GM12873 (cell line): ENCODE measurements around the gene ASTN2.

Experiments
- TF ChIP-seq, protein P1 (sequence below): IDR thresholded peaks from 2 replicates; pipeline ENCODE4 v1.5.1; 2012; ENCODE audit warnings: low read depth, mild to moderate bottlenecking, moderate library complexity, low read length, control low read depth; ENCODE audit not compliant: insufficient read depth; ENCODE audit errors: missing control alignments

ASTN2 gene

DNA sequence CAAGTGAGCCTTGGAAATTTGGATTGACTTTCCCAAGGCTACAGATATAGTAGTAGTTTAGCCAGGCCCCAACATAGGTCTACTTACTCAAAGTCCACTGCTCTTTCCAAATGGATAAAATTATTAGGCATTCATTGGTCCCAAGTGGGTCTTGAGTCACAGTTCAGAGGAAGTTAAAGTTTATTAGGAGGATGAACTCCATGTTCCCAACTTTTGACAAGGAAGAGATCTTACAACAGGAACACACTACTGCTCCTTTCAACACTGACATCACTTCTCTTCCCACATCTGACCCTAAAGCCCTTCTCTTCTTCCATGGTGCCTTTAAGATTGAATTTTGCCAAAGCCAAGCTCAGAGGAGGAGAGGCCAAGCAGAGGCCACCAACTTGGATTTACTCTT is 962.2 kb downstream of the ASTN2 start:
- TF ChIP-seq, protein P1, sequence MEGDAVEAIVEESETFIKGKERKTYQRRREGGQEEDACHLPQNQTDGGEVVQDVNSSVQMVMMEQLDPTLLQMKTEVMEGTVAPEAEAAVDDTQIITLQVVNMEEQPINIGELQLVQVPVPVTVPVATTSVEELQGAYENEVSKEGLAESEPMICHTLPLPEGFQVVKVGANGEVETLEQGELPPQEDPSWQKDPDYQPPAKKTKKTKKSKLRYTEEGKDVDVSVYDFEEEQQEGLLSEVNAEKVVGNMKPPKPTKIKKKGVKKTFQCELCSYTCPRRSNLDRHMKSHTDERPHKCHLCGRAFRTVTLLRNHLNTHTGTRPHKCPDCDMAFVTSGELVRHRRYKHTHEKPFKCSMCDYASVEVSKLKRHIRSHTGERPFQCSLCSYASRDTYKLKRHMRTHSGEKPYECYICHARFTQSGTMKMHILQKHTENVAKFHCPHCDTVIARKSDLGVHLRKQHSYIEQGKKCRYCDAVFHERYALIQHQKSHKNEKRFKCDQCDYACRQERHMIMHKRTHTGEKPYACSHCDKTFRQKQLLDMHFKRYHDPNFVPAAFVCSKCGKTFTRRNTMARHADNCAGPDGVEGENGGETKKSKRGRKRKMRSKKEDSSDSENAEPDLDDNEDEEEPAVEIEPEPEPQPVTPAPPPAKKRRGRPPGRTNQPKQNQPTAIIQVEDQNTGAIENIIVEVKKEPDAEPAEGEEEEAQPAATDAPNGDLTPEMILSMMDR: no peak

DNA sequence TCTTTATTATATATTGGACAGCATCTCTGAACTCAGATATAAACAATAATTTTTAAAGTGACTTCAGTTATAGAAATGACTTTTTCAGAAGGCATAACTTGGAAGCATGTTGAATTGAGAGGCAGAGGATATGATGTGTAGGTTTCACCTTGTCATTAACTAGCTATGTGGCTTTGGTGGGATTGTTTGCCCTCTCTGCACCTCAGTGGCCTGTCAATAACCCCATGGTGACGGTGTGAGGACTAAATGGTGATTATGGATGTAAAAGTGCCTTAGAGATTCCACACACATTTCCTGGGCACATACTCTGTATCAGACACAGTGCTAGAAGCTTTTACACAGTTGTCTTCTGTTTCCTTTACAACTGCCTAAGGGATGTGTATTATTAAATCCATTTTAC is 962.6 kb downstream of the ASTN2 start:
- TF ChIP-seq, protein P1: no peak

DNA sequence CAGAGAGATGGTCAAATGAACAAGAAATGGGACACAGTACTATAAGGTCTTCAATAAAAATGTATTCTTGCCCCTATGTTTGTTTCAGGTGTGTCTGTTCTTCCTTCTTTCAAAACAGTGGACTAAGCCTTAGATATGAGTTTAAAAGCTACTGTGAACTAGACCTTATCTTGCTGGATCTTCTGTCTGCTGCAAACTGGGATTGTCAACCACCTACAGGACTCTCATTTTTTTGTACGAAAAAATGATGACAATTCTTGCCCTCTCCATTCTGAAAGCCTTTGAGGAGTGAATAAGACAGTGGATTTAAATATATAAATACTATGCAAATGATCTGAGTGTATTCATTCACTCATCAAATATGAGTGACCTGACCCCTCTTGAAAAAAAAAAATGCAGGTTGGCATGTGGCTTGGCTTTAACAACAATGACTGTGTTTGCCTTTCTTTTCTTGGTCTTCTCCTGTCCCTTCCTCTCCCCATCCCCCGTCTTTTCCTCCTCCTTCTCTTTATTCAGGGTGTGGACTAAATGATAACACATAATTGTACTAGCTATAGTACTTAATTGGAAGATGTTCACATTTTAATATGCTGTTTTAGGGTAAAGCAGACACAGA is 963.2 kb downstream of the ASTN2 start:
- TF ChIP-seq, protein P1: no peak

DNA sequence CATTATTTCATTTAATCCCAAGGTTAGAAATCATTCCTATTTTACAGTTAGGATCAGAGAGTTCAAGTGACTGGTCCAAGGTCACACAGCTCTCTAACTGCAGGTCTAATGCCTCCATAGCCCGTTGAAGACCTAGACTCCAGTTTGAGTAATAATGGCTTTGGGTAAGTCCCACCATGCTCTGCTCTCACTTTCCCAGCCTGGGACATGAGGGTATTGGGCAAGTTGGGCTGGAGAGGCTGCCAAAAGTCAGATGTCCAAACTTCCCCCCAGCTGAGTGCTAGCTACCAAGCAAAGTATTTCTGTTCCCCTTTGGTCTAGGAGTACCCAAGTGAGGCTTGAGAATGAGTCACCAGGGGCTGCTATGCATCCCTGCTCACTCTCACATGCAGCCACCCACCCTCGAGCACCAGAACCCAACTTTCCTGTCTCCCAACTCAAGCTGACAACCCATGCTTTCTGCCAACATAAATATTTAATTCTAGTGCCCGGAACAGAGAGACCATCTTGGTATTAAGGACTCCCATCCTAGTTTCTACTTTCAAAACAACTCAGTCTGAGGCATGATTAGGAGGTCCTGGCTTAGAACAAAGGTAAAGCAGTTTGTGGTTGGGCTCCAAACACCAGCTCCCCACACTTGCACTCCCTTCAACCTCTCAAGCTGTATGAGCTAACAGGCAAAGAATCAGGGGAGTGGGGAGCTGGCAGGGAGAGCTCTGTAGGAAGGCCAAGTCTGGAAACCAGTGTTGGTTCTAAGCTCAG is 964.3 kb downstream of the ASTN2 start:
- TF ChIP-seq, protein P1: no peak

DNA sequence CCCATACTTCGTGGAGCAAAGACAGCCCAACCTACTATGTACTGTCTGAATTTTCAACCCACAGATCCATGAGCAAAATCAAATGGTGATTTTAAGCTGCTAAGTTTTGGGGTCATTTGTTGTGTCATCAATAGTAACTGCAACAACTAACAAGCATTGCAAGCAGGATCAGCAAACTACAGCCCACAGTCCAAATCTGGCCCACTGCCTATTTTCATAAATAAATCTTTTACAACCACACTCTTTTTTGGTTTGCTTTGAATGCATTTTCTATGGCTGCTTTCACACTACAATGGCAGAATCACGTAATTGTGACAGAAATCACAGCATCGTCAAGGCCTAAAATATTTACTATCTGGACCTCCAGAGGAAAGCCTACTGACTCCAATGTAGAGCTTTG is 964.9 kb downstream of the ASTN2 start:
- TF ChIP-seq, protein P1: no peak

DNA sequence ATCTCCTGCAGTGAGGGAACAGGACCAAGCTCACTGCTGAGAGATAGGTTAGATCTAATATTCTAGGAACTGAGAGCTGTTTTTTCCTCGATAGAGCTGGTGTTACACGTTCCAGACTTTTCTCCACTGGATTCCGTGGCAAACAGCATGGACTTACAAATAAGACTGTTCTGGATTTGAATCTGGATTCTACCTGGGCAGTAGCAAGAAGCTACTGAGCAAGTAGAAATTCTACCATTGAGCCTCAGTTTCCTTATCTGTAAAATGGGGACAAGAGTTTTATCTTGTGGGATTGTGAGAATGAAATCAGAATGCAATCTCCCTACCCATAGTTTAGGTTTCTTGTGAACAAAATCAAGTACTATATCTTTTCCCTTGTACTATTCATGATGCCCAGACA is 966.4 kb downstream of the ASTN2 start:
- TF ChIP-seq, protein P1: no peak

DNA sequence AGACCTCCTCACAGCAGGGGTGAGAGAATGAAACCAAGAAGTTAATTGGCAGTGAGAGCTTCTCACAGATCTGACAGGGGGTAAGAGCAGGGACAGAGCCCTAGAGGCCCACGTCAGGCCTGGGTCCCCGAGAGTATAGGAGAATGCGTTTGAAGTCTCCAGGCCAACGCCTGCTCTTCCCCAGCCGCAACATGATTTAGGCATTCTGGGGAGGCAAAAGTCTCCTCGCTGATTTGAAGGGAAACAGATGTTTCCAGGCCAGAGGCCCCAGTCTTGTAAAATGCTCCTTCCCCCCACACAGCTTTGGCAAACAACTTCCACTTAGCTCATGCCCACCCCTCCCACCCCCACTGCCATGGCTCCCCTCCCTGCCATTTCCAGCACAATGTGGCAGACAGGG is 966.9 kb downstream of the ASTN2 start:
- TF ChIP-seq, protein P1: no peak
